Progenitor cell of endocrine pancreas (in vitro differentiated cells): Measurements from ENCODE around the gene SNRNP200. TPM values are rescaled to one million over a fixed set of nuclear protein-coding genes. Genes with fewer than 3 reads are reported as not detected.
A peak's percentile ranks its signal among the peaks of the same experiment; 100 is the strongest.

Experiments used
- DNase-seq: peaks from one replicate; pipeline ENCODE4 v3.0.0; 2021; ENCODE audit warnings: low spot score; ENCODE audit not compliant: unreplicated experiment
- H3K27ac Mint-ChIP-seq: 2 replicates; pipeline ENCODE4 v1.8.0; 2021; ENCODE audit warnings: mild to moderate bottlenecking, moderate library complexity, mixed read lengths
- H3K27me3 Mint-ChIP-seq: 2 replicates; pipeline ENCODE4 v1.8.0; 2021; ENCODE audit warnings: mixed read lengths
- H3K36me3 Mint-ChIP-seq: 2 replicates; pipeline ENCODE4 v1.8.0; 2022; ENCODE audit warnings: mixed read lengths; ENCODE audit not compliant: insufficient read depth
- H3K4me1 Mint-ChIP-seq: 2 replicates; pipeline ENCODE4 v1.8.0; 2021; ENCODE audit warnings: low read depth, mixed read lengths
- H3K4me3 Mint-ChIP-seq: 2 replicates; pipeline ENCODE4 v1.8.0; 2021; ENCODE audit warnings: low read depth, mild to moderate bottlenecking, moderate library complexity, mixed read lengths
- H3K9me3 Mint-ChIP-seq: 2 replicates; pipeline ENCODE4 v1.8.0; 2021; ENCODE audit warnings: low read depth, mixed read lengths
- CTCF ChIP-seq: fragments of 200-600 bp; sonication (generic); IDR thresholded peaks from one replicate; pipeline ENCODE4 v1.5.0; 2021; ENCODE audit warnings: antibody characterized with exemption, mild to moderate bottlenecking; ENCODE audit not compliant: unreplicated experiment
- total RNA-seq: library from RNA; stranded (reverse); gene quantifications from 2 replicates; pipeline ENCODE4 v1.2.1, GENCODE V29; 2021

The SNRNP200 gene
- total RNA-seq, 1 donor from 2014 or later: 235 TPM

- TF ChIP-seq CTCF: no peak
- H3K4me3 Mint-ChIP-seq: no peak overlapping the region
- no peak overlapping the region for H3K27ac Mint-ChIP-seq
- peaks cover 19% of the 10 kb centered on the region for H3K4me1 Mint-ChIP-seq
- no peaks in the 10 kb centered on the region for H3K9me3 Mint-ChIP-seq
- H3K27me3 Mint-ChIP-seq: no peaks in the 10 kb centered on the region
- peaks cover 14% of the 10 kb centered on the region for H3K36me3 Mint-ChIP-seq
- DNase-seq: no peak
Measured at GRCh38 chr2:96256611-96257113, 48.7 kb downstream of the SNRNP200 start.

GRCh38 chr2:96254571-96254970, 50.8 kb downstream of the SNRNP200 start:
- TF ChIP-seq CTCF: no peak
- no peak overlapping the region for H3K4me3 Mint-ChIP-seq
- peaks cover 16% of the 10 kb centered on the region for H3K36me3 Mint-ChIP-seq
- H3K9me3 Mint-ChIP-seq: no peaks in the 10 kb centered on the region
- H3K4me1 Mint-ChIP-seq: peaks cover 5% of the 10 kb centered on the region
- no peaks in the 10 kb centered on the region for H3K27me3 Mint-ChIP-seq
- DNase-seq: no peak
- H3K27ac Mint-ChIP-seq: no peak overlapping the region

GRCh38 chr2:96253006-96253405, 52.3 kb downstream of the SNRNP200 start:
- TF ChIP-seq CTCF: no peak
- Mint-ChIP-seq H3K27ac (no peak overlapping the region), H3K27me3 (no peaks in the 10 kb centered on the region), H3K9me3 (no peaks in the 10 kb centered on the region), H3K4me1 (peaks cover 3% of the 10 kb centered on the region), H3K36me3 (peaks cover 16% of the 10 kb centered on the region), H3K4me3 (no peak overlapping the region)
- no peak for DNase-seq

GRCh38 chr2:96252526-96252925, 52.8 kb downstream of the SNRNP200 start:
- no peak overlapping the region for H3K4me3 Mint-ChIP-seq
- no peak for TF ChIP-seq CTCF
- H3K36me3 Mint-ChIP-seq: peaks cover 16% of the 10 kb centered on the region
- H3K27me3 Mint-ChIP-seq: no peaks in the 10 kb centered on the region
- H3K9me3 Mint-ChIP-seq: no peaks in the 10 kb centered on the region
- no peak for DNase-seq
- no peak overlapping the region for H3K27ac Mint-ChIP-seq
- peaks cover 8% of the 10 kb centered on the region for H3K4me1 Mint-ChIP-seq

- peaks cover 8% of the 10 kb centered on the region for H3K4me1 Mint-ChIP-seq
- TF ChIP-seq CTCF: no peak
- no peak overlapping the region for H3K4me3 Mint-ChIP-seq
- no peaks in the 10 kb centered on the region for H3K9me3 Mint-ChIP-seq
- H3K36me3 Mint-ChIP-seq: peaks cover 16% of the 10 kb centered on the region
- H3K27ac Mint-ChIP-seq: peak overlapping the region; percentile 37
- DNase-seq: no peak
- no peaks in the 10 kb centered on the region for H3K27me3 Mint-ChIP-seq
Measured at GRCh38 chr2:96251721-96252292, 53.5 kb downstream of the SNRNP200 start.
